Measurements from ENCODE around the gene IL27RA.

- TF ChIP-seq CTCF (IDR thresholded peaks at IDR 0.05; ENCODE audit: low read depth, low read length) (no peak), POLR2A (IDR thresholded peaks at IDR 0.05; ENCODE audit: extremely low read depth, insufficient read length) (no peak)
- TF ChIP-seq, protein P1, sequence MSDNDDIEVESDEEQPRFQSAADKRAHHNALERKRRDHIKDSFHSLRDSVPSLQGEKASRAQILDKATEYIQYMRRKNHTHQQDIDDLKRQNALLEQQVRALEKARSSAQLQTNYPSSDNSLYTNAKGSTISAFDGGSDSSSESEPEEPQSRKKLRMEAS (IDR thresholded peaks at IDR 0.05; ENCODE audit: low read depth, low read length): no peak
Observed at GRCh38 chr19:14093117-14093823, 61.7 kb downstream of the IL27RA start.
